GM19025 (cell line): ENCODE measurements around the gene YIPF3.
"Not testable (repeated sequence)": the region's sequence is repeated elsewhere in the genome, so short reads cannot be mapped to it uniquely, and the experiment has no call there.

Experiments used
- ATAC-seq: cut with Tn5 transposase; IDR thresholded peaks from one replicate; pipeline ENCODE4 v1.9.1; 2021; ENCODE audit warnings: mild to moderate bottlenecking, low read depth, moderate library complexity; ENCODE audit not compliant: unreplicated experiment

The YIPF3 gene

DNA sequence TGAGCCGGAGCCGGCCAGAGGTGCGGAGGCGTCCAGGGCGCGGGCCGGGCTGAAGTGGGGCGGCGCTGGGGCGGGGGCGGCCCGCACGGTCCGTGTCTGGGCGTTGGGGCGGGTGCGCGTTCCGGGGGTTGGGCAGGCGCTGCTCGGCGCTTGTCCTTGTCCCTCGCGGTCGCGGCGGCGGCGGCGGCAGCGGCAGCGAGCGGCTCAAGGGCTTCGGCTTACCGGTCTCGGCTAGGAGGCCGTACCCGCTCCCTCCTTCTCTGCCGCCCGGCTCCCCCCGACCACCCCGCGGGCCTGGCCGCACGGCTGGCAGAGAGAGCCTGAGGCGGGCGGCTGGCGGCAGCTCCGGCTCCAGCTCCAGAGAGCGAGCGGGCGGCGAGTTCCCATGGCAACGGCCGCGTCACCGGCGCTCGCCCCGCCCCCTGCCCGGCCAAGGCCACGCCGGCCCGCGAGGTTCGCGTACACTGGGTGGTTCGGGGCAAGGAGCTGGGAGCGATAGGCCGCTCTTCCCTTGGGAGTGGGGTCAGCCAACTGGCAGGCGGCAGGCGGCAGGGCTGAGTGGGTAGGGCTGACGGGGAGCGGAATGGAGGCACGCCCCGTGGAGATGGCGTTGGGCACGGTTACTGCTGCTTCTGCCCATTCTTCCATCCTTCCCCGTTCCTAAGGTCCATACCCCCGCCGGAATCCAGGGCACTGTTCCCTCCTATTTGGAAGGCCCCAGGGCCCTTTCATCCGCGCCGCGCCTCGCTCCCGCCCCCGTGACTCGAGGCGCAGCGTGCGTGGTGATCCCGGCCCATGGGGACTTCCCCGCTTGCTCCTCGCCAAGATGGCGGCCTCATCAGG is 6.5 kb downstream of the YIPF3 start, which contains the start of gene LRRC73:
TSS of gene LRRC73 (minus strand) at position 363 of the 843 bp plus-strand sequence. CDS start 561 bp downstream, outside the sequence.
- ATAC-seq, result peak; percentile 74

DNA sequence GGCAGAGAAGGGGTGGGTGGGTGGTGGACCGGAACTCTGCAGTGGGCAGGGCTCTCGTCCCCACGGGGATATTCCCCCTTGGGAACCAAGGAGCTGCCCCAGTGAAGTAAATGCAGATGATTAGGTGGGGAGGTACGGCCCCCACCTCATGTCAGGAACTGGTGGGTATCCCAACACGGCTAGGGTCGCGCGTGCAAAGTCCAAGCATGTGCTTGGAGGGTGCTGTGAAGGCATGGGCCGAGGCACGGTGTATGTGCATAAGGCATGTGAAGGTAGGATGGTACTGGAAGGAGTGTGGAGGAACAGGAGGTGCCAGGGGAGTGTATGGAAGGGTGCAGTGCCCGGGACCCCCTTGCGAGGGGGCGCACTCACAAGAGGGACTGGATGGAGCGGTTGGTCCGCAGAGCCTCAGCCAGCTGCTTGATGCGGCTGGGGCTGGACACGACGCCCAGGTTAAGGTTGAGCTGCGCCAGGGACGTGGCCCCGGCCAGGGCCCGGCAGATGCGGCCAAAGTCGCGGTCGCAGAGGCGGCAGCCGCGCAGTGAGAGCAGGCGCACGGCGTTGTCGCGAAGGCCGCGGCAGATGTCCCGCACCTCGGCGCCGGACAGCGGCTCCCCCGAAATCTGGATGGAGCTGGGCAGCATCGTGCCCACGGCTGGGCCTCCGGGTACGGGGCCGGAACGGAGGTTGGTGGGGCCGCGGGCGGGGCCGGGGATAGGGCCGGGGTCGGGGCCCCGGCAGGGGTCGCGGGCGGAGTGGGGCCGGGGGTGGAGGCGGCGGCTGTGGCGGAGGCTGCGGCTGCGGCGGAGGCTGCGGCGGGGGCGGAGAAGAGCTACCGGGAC is 7.4 kb downstream of the YIPF3 start:
- no peak for ATAC-seq

DNA sequence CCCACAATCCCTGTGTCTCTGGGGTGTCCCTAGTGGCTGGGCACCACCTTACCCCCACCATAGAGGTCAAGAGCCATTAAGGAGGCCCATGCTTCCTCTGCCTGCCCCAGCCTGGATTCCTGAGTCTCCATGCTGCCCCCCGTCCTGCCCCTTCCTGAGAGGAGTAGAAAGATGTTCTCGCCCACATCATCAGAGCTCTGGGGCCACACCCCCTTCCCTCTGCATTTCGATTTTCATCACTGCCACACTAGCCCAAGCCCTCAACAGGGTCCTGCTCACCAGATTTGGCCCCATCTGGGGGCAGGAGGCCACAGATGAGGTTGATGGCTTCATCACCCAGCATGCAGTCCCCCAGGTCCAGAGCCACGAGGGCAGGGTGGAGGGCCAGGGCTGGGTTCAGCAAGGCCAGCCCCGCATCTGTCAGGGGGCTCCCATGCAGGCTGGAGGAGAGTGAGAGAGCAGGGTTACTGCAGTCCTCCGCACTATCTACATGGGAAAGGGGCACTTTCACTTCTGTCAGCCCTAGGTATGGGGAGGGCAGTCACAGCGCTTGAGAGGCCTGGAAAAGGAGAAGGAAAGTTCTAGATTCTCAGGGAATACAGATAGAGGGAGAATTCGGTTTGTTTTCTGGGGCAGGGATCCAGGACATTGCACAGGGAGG is 8.1 kb downstream of the YIPF3 start:
- no peak for ATAC-seq

DNA sequence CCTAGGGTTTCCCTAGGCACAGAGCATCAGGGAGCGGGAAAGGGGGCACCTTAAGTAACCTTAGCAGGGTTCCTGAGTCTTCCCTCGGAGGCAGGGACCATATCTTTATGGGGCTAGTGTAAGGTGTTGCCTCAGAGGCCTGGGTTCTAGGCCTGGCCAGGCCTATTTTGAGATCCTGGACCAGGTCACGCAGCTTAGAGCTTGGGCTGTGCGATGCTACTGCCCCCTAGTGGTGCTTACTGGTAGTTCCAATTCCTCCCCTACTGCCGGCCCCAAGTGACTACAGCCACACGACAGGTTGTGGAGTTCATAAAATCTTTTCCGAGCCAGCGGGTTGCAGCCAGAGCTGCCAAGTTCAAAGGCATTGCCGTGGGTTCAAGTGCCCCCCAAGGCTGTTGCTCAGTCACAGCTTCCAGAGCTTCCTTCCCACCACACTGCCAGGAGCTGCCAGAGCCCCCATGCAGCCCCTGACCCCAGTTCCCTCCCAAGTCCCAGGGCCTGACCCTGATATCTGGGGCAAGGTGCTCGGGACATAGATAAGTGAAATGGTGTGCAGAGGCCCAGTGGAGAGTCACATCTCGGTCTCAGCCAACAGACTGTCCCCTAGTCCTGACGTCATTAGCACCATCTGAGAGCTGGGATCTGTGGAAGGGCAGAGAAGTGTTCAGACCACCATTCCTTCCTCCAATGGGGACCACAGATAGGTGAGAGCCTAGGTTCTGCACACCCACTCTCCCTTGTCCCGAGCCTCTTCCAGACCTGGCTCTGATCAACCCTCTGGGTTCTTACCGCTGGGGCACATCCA is 9.9 kb downstream of the YIPF3 start:
- no peak for ATAC-seq

DNA sequence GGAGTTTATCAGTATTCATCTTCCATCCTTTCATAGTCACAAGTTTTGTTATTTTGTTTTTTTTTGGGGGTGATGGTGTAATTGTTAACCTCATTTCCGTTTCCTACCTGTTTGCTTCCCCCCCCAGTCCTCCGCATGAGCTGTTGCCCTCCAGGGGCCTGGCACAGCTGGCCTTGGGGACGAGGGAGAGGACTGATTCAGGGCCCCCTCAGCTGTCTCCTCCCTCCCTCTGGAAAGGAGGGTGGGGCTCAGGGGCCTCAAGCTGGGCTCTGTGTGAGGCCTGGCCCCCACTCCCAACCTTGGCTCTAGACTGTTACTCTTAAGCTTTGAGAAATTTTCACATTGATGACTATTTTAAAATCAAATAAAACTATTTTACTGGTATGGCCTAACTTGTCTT is 10.6 kb downstream of the YIPF3 start:
- ATAC-seq, result no peak

DNA sequence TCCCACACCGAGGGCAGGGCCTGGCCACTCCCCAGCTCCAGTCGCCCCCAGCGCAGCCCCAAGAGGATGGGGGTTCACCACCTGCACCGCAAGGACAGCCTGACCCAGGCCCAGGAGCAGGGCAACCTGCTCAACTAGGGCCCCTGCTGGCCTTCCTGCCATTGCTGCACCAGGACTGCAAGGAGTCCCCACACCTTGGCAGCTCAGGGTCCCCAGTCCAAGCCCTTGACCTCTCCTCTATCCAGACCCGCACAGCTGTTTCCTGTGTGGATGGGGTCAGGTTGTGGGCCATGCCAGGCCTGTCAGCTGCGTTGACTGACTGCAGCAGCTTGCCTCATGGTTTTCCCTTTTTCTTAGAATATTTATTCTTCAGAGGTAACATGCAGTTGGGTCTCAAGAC is 11.0 kb downstream of the YIPF3 start:
- no peak for ATAC-seq

DNA sequence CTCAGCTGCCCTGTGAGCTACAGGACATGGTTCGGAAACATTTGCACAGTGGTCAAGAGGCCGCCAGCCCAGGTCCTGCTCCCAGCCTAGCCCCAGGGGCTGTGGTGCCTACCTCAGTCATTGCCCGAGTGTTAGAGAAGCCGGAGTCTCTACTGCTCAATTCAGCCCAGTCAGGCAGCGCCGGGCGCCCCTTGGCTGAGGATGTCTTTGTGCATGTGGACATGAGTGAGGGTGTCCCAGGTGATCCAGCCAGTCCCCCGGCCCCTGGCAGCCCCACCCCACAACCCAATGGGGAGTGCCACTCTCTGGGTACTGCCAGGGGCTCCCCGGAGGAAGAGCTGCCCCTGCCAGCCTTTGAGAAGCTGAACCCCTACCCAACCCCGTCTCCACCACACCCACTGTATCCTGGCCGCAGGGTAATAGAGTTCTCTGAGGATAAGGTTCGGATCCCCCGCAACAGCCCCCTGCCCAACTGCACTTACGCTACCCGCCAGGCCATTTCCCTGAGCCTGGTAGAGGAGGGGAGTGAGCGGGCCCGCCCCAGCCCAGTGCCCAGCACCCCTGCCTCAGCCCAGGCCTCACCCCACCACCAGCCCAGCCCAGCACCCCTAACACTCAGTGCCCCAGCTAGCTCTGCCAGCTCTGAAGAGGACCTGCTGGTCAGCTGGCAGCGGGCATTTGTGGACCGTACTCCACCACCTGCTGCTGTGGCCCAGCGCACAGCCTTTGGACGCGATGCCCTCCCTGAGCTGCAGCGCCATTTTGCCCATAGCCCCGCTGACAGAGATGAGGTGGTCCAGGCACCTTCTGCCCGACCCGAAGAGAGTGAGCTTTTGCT is 11.8 kb downstream of the YIPF3 start:
- ATAC-seq, result no peak

DNA sequence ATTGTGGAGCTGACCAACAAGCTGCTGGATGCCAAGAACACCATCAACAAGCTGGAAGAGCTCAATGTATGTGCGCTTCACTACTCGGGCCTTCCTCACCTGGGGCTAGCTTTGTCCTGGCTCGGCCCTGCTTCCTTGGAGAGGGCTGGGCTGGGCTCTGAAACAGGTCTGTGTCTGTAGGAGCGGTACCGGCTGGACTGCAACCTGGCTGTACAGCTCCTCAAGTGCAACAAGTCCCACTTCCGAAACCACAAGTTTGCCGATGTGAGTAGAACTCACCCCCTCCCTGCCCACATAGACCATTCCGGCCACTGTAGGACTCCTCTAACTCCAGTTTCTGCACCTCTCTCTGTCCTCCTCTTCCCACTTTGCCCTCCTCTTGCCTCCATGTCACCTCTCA is 13.3 kb downstream of the YIPF3 start:
- ATAC-seq, result no peak

DNA sequence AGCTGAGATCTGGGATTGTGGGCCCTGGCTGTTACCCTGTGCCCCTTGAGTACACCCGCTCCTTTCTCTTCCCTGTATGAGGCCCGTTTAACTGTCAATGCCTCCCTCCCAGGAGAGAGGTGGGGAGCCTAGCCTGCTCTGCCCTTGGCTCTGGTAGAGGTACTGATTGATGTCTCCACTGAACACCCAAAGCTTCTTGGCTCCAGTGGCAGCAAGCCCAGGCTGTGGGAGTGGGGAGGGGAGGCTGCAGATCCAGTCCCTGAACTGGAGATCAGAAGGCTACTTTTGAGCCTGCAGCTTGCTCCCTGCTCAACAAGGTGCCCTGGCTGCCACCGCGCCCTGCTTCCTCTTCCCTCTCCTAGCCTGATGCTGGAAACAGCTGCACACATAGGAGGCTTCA is 14.1 kb downstream of the YIPF3 start:
- no peak for ATAC-seq

DNA sequence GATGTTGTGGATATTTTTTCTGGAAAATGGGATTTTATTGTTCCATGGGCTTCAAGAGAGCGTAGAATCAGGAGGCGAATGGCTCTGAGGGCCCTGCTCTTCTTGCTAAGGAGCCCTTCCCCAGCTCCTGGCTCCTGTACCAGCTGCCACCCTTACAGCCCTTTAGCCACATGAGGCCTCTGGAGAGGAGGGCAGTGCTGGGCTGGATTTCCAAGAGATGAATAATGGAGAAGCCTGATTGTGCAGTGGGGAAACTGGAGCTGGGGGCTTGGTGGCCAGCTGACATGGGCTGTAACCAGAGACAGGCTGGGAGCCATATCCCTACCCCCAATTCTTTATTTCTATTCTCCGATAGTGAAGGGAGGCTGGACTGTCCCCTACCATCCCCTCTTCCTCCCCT is 15.8 kb downstream of the YIPF3 start:
- ATAC-seq, result no peak

DNA sequence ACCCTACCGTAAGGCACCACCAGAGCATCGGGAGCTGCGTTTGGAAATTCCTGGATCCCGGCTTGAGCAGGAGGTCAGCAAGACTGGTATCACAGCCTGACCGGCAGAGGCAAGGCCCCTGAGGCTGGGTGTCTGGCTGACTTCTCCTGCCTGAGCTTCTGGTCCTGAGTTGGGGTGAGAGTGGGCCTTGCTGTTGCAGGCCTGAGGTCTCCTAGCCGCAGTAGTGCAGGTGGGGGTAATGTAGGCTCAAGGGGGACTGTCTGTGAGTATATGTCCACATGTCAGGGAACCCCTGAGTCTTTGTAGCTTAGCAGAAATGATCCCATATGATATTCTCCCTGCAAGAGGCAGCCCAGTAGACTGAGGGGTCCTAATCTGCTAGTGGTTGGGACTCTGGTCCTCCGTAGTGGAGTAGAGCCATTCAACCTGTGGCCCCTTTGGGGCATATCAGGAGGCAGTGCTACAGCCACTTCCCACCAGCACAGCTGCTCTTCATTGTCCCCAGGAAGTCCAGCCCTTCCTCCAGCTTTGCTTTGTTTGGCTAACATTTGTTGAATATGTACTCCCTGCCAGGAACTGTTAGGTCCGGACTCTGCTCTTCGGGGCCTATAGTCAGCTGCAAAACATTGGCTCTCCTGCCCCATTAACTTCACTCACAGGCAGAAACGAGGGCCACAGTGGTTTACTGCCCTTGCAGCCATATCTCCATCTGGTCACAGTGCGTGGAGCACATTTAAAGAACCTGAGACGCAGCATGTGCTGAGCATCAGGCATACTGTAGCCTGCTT is 17.5 kb downstream of the YIPF3 start:
- ATAC-seq, result no peak

DNA sequence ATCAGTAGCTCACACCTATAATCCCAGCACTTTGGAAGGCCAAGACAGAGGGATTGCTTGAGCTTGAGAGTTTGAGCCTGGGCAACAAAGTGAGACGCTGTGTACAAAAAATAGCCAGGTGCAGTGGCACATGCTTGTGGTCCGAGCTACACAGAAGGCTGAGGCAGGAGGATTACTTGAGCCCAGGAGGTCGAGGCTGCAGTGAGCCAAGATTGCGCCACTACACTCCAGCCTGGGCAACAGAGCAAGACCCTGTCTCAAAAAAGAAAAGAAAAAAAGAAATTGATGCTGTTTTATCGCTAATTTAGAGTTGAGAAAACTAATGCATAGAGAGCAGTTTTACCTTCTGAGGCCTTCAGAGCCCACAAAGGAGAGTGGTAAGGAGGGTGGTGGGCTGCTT is 18.4 kb downstream of the YIPF3 start:
- ATAC-seq, result not testable (repeated sequence)

DNA sequence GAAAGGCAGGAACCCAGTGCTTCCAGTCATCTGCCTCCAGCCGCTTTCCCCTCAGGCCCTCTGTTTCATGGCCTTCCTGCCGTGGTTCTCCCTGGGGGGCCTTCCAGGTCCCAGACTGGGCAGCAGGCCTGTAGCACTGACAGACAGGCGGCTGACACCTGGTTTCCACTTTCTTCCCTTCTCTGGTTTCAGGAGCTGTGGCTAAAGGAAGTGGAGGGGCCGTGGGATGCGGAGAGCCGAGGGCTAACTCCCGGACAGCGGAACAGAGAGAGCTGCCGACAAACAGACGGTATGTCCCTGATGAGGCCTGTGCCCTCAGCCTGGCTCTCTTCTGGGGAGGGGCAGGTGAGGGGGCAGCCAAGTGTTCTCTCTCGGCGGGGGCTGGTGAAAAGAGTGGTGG is 19.0 kb downstream of the YIPF3 start:
- no peak for ATAC-seq

DNA sequence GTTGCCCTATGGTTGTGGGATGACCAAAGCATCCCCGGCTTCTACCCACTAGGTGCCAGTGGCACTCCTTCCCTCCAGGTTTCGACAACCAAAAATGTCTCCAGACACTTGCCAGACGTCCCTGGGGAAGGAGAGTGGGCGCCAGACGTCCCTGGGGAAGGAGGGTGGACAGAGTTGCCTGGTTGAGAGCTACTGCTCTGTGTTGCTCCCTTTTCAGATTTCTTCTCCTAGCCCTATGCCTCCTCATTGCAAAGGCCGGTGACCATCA is 19.7 kb downstream of the YIPF3 start:
- no peak for ATAC-seq

DNA sequence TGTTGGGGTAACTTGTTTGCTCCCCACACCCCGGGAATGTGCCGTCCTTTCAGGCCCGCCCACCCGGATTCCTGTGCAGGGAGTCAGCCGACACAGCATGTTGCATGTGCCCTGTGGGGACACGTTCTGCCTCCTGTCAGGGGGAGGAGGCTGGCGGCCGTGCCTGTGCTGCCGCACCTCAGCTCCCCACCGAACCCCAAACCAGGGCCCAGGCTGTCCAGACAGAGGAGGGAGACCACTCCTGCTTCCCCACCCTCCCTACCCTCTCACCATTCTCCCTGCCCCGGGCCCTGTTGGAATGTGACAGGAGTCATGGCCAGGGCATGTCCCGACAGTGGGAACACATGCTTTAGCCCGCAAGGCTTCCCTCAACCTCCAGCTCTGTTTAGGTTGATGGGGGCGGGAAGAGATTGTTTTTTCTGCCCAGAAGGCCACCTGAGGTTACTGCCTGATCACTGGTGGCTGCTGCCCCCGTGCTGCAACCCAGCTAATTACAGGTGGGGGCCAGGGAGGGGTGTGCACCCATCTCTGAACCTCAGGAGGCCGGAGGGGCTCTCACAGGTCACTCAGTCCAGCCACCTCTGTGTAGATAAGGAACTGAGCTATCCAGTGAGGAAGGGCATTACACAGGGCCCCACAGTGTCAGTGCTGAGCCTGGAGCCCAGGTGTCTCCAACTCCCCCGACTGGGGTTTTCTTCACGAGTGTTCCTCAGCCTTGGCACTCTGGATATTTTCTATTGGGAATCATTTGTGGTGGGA is 20.2 kb downstream of the YIPF3 start:
- ATAC-seq, result no peak

DNA sequence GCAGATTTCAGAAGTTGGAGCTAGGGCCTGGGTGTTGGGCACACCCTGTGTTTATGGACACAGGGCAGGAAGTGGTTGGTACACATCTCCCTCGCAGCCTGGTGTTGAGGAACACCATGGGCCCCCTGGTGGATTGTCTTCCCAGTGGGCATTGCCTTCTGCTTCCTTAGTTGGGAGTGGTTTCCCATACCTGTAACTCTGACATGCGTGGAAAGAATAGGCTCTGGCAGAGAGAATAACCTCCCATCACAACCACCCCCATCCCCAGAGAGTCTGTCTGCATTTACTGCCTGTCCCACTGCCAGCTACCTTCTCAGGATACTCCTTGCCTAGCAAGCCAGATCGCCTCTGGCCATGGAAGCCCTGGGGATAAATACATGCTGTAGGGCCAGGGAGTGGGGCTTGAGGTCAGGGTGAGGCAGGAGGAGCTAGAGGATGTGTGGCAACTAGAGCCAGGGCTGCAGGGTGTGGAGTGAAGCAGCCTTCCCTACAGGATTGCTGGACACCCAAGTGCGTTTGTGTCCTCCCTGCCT is 21.3 kb downstream of the YIPF3 start:
- ATAC-seq, result no peak

DNA sequence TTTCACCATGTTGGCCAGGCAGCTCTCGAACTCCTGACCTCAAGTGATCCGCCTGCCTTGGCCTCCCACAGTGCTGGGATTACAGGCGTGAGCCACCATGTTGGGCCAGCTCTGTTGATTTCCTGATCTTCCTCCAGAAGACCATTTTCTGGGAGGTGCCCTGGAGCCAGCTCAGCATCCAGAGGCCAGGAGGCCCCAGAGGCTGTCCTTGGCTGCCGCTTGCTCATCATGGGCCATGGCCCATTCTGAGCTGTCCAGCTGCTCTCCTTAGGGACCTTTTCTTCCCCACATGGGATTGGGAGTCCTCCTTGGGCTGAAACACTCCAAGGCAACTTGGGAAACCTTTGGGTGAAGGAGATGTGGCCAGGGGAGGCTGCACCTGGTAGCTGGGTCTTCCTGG is 22.0 kb downstream of the YIPF3 start:
- ATAC-seq, result no peak

DNA sequence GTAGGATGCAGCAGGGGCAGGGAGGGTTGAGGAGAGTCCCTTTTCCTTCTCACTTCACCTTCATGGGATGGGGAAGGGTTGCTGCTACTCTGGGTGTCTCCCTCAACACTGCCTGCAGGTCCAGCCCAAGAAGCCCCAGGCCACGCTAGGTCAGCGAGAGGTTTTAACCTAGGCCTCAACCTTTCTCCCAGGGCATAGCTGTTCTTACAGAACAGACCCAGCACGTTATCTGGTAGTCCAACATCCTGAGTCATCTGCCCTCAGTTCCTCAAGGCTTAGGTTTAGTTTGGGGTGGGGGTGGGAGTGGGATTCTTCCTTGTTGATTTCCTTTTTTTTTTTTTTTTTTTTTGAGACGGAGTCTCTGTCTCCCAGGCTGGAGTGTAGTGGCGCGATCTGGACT is 22.4 kb downstream of the YIPF3 start:
- no peak for ATAC-seq
